ENCODE measurements around the gene NUP214.
"Not testable (repeated sequence)": the region's sequence is repeated elsewhere in the genome, so short reads cannot be mapped to it uniquely, and the experiment has no call there.

NUP214 gene

DNA sequence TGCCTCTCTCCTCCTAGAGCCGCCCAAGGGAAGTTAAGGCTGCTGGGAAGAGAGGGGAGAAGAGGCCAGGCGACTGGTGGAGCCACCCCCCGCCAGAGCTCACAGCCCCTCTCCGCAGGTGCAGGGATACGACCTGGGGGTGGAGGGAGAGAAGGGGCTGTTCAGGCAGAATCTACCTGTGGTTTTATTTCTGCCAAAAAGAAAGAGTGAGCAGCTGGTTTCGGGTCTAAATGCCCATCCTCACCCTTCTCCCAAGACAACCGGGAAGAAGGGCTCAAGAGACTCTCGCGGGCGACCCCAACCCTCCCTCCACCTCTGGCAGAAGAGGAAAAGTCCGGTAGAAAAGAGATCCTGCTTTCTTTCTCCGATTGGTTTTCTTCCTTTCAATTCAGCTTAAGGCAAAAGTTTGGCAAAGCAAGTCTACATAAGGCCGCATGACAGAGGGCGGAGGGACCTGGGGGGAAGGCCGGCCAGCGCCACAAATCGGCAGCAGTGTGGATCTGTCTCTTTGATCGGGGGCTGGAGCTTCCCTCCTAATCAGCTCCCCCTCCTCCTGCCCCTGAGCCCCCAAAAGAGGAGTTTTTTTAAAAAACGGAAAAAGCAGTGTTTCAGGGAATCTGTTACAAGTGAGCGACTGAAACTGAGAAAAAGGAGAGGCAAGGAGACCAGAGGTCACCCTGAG lies 134.7 kb downstream of the NUP214 start:
- DNase-seq (ENCODE audit: low spot score): no peak

GRCh38 chr9:131260751-131261452 lies 135.5 kb downstream of the NUP214 start:
- no peak for DNase-seq (ENCODE audit: low spot score)

DNA sequence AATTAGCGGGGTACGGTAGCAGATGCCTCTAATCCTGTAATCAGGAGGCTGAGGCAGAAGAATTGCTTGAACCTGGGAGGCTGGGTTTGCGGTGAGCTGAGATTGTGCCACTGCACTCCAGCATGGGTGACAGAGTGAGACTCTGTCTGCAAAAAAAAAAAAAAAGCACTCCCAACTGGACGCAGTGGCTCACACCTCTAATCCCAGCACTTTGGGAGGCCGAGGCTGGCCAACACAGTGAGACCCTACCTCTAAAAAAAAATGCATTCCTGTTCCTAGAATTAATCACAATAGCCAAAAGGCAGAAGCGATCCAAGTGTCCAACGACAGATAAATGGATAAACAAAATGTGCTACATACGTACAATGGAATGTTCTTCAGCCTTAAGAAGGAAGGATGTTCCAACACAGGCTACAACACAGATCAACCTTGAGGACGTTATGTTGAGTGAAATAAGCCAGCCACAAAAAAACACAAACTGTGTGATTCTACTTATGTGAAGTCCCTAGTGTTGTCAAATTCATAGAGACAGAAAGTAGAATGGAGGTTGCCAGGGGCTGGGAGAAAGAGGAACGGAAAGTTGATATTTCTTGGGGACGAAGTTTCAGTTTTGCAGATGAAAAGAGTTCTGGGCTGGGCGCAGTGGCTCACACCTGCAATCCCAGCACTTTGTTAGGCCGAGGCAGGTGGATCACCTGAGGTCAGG lies 137.1 kb downstream of the NUP214 start:
- no peak for DNase-seq (ENCODE audit: low spot score)

DNA sequence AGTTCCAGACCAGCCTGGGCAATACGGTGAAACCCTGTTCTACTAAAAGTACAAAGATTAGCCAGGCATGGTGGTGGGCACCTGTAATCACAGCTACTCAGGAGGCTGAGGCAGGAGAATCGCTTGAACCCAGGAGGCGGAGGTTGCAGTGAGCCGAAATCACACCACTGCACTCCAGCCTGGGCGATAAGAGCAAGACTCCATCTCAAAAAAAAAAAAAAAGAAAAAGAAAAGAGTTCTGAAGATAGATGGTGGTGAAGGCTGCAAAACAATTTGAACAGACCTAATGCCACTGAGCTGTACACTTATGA lies 137.6 kb downstream of the NUP214 start:
- DNase-seq (ENCODE audit: low spot score): not testable (repeated sequence)

GRCh38 chr9:131263701-131264100 lies 138.3 kb downstream of the NUP214 start:
- DNase-seq (ENCODE audit: low spot score): no peak

- no peak for DNase-seq (ENCODE audit: low spot score)
Measured at GRCh38 chr9:131264231-131264630, 138.8 kb downstream of the NUP214 start.

GRCh38 chr9:131266266-131267229 lies 141.2 kb downstream of the NUP214 start:
- DNase-seq (ENCODE audit: low spot score): no peak

DNA sequence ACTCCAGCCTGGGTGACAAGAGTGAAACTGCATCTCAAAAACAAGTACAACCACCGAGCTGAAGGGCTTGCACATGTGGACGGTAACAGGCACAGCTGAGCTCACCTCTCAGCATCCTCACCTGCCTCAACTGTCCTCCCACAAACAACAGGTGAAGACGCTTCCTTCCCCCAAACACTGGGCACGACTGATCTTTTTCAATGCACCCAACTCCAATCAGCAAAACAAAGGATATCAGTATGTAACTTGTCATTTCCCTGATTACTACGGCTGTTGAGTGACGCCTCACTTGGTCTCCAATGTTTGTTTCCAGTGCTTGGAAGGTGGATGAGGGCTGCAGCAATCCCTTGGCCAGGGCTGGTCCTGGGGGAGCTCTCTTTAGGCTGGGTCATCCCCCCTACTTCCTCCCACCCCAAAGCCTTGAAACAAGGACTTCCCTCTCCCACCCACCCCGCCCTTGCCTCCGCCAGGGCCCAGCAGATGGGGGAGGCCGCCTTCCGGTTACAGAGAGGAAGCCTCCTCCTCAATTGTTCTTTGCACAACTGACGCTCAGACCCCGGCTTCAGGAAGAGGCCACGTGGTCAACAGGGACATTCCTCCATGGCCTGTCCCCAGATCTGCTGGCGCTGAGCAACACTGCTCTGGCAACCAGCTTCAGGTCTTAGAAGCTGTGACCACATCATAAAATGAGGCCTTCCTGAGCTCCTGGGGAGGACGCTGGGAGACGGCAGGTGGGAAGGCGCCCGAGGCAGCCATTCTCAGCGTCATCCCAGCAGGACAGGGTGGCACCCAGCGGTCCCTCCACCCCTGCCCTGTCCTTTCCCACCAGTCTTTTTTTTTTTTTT lies 145.0 kb downstream of the NUP214 start:
- no peak for DNase-seq (ENCODE audit: low spot score)

GRCh38 chr9:131271016-131271273 lies 145.6 kb downstream of the NUP214 start:
- DNase-seq (ENCODE audit: low spot score): not testable (repeated sequence)

DNA sequence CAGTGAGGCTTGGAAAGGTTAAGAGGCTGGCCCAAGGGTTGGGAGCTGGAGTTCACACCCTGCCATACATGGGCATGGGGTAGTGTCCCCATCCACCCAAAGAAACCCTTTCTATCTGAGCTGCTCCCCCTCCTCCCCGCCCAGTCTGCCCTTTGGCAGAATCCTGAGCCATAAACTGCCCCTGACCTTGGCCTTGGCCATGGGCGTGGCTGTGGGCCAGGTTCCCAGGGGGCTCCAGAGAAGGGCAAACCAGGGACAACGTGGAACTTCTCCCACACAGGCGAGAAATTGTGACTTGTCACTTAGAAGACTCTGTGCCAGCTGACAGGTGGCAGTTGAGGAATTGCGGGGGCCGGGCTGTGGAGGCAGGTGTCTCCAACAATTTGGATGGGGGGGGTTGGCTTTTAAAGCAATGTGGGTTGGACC lies 146.1 kb downstream of the NUP214 start:
- no peak for DNase-seq (ENCODE audit: low spot score)

DNA sequence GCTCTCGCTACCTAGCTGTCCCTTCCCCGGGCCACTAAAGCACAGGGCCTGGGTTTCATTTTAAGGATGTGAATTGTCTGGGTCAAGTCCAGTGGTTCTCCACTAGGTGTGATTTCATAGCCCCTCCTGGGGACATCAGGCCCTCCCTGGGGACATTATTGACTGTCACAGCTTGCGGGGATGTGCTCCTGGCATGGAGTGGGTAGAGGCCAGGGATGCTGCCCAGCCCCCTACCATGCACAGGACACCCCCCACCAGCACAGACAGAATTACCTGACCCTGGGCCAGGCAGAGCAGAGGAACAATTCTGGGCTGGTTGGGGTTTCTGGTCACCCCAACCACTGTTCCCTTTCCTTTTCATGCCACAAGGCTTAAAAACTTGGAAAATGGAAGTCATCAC lies 146.8 kb downstream of the NUP214 start:
- no peak for DNase-seq (ENCODE audit: low spot score)

GRCh38 chr9:131273146-131273855 lies 147.9 kb downstream of the NUP214 start:
- DNase-seq (ENCODE audit: low spot score): no peak

GRCh38 chr9:131273856-131274673 lies 148.7 kb downstream of the NUP214 start:
- DNase-seq (ENCODE audit: low spot score): no peak

GRCh38 chr9:131274674-131275331 lies 149.4 kb downstream of the NUP214 start:
- no peak for DNase-seq (ENCODE audit: low spot score)

DNA sequence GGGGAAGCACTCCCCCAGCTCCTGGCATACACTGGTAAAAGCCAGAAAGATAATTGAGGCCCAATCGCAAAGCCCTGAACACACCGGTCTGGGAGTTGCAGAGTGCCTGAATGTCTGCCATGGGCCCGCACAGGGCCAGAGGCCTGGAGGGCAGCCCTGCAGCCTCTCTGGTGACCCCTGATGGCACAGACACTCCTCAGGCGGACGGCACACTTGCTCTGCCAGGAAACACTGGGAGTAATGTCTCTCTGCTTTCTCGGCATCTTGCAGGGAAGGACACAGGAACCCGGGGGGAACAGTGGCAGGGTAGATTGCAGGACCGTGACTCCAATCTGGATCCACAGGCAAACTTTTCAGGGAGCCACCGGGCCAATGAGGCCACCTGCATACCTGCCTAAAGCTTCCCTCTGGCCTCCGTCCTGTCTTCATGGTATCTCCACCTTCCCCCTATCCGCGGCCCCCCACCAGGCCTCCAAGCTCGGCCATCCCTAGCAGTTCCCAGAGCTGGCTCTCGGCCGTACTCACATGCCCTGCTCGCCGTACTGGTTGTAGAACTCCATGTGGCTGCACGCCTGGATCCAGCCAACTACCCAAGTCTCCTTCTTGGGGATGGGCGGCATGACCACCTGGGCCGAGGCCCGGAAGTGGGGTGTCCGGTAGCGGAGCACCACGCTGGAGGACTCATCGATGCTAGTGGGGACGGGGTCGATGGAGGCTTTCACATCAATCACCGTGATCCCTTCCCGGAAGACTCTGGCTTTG lies 150.1 kb downstream of the NUP214 start:
- DNase-seq (ENCODE audit: low spot score): no peak

- peak; percentile 74 for DNase-seq (ENCODE audit: low spot score)
Measured at GRCh38 chr9:131276094-131276888, 150.9 kb downstream of the NUP214 start, which contains the start of gene FAM78A. Gene FAM78A (minus strand): TSS chr9:131276510. CDS start chr9:131276179, 331 bp downstream.

DNA sequence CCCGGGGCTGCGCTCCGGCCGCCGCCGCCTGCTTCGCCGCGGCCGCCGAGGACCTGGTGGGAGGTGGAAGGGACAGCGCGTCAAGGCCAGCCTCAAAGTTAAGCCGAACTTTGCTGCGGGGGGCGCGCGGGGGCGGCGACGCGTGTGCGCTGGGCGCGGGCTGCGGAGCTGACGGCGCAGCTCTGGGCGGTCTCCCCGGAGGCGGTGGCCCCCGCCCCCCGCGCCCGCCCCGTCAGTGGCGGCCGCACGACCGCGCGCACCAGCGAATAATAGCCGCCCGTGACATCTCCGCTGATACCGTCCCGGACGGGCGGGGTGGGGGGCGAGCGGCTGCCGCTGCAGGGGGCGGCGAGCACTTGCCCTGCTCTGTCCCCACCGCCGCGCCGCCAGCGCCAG lies 151.5 kb downstream of the NUP214 start:
- DNase-seq (ENCODE audit: low spot score): no peak

Measured in ecto neural progenitor cell (in vitro differentiated cells).